ENCODE measurements around the gene WNK4. TPM values are rescaled to one million over a fixed set of nuclear protein-coding genes. Genes with fewer than 3 reads are reported as not detected.
"Not testable (repeated sequence)": the region's sequence is repeated elsewhere in the genome, so short reads cannot be mapped to it uniquely, and the experiment has no call there.

WNK4 gene
- under 0.01 TPM for total RNA-seq

DNA sequence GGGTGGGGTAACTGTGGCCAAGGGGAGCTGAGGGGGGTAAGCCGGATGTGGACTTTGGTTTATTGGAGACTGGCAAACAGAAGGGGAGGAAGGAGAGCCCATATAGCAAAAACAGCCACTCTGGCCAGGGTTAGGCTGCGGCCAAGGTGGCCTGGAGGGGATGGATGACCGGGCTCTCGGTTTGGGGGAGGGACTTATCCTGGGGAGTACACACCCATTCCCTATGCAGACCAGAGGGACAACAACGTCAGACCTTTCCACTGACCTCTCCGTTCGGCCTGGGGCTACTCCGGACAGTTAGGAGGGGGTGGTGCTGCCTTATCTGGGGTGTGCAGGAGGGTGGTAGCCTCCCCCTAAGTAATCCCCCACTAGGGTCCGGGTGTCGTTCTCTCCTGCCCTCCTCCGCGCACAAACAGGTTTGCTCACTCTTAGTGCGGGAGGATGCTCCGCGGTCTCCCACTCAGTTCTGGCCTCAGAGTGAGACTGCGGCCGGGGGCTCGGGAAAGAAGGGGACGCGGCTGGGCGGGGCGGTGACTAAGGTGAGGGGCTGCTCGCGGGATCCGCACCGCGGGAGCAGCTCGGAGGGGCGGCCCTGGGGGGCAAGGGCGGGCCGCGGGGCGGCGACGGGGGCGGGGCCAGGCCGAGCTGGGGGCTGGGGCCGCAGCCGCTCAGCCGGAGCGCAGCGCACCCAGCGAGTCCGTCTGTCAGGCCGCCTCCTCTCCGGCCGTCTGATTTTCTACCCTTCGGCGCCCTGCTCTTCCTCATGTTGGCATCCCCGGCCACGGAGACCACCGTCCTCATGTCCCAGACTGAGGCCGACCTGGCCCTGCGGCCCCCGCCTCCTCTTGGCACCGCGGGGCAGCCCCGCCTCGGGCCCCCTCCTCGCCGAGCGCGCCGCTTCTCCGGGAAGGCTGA is at the start of gene WNK4:
WNK4 (plus strand) TSS at position 675 of the 915 bp plus-strand sequence; CDS start at position 764, 89 bp downstream.
- DNase-seq (ENCODE audit: low read depth in 2 of 3, low spot score in 2 of 3) = no peak

DNA sequence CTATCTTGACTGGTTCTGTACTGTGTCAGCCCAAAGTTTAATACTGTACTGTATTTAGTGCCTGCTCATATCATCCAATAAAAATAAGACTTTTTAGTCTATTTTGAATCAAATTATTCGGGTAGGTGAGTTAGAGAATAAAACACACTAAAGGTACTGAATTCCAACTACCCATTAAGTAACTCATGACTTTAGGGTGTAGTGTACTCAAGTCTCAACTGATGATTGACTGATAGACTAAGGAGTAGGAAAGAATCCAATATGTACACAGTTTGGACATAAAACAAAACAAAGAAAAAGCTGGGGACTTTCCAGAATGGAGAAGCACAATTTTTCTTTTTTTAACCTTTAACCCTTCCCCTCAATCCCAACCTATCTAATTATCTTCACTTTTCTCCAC is 39.7 kb upstream of the WNK4 start:
- DNase-seq (ENCODE audit: low read depth in 2 of 3, low spot score in 2 of 3) = no peak

DNA sequence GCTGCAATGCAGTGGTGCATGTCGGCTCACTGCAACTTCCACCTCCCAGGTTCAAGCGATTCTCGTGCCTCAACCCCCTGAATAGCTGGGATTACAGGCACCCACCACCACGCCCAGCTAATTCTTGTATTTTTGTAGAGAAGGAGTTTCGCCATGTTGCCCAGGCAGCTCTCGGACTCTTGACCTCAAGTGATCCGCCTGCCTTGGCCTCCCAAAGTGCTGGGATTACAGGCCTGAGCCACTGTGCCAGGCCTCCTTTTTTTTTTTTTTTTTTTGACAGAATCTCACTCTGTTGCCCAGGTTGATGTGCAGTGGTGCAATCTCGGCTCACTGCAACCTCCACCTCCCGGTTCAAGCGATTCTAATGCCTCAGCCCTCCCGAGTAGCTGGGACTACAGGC is 37.5 kb upstream of the WNK4 start:
- not testable (repeated sequence) for DNase-seq (ENCODE audit: low read depth in 2 of 3, low spot score in 2 of 3)

DNA sequence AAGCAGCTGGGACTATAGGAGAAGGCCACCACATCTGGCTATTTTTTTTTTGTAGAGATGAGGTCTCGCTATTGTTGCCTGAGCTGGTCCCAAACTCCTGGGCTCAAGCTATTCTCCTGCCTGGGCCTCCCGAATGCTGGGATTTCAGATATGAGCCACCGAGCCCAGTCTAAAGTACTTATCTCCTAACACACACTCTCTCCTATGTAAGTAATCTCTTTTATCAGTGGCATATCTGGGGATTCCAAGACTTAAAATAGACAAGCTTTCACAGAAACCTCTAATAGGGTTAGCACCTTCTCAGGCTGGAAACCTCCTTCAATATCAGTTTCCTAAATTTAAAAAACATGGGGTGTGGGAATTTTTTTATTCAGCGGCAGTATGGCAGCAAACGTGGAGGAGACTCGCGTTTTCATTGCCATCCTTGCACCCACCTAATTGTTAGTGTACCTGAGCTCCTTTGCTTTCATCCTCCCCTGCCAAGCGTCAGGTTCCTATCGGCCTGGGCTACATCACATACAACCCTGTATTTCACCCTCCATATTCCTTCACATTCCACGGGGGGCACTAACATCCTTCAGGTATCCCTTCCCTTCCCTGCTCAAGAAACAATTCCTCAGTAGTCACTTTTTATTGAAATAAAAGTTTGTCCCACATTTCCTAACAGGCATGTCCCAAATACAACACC is 36.7 kb upstream of the WNK4 start:
- DNase-seq (ENCODE audit: low read depth in 2 of 3, low spot score in 2 of 3) = no peak

DNA sequence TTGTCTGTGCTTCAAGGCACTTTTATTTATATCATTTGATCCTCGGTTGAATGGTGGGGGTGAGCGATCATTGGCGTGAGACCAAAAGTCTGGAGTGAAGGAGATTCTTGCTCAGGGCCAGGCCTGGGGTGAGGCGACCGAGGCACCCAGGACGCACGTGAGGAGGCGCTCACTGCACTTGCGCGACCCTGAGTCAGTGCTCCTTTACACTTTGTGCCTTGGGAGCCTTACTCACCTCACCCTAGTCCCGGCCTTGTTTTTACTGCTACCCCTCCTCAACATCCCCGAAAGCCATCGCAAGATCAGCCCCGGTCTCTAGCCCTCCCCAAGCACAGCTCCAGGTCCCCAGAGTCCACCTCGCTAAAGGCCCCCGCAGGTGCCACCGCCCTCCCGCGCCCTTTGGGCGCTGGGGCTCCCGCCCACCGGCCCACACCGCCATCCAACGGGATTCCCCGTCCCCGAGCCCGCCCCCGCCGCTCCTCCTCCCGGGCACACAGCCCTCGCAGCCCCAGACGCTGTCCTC is 36.1 kb upstream of the WNK4 start:
- DNase-seq (ENCODE audit: low read depth in 2 of 3, low spot score in 2 of 3) = peak in 2 of 3 donors; percentile 24 to 39

DNA sequence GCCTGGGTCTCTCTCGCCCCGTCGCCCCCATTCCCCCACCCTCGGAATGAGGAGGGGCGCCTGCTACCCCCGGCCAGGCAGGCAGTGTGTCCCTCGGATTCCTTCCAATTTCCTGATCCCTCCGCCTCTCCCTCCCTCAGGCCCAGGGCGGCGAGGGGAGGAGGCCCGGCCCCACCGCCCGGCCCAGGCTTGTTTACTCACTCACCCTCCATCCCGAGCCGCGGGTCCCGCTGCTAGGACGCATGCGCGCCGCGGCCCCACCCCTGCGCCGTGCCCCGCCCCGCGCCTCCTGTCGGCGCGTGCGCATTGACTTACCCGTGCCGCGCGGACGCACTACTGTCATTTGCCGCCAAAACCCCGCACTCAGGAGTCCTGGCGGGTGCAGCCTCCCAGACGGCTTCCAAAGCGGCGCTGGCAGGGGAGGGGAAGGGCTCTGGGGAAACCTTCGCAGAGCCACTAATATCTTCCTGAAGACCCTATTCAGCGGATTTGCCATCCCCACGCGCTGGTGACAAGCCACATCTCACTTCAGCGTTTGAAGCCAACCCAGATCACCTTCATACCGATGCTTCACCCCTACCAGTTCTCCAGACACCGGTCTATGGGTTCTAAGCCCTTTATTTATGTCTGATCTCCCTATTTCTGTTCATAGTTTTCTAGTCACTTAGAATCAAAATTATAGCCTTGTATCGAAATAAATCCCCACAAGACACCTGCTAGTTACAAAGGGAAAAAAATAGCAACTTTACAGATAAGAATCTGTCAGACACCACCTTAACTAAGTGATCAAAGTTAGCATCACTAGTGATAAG is 35.4 kb upstream of the WNK4 start, which contains the start of gene EZH1:
EZH1 (minus strand) TSS at position 235 of the 812 bp plus-strand sequence. CDS start 16,099 bp downstream, outside the sequence.
- DNase-seq (ENCODE audit: low read depth in 2 of 3, low spot score in 2 of 3) = peak; percentile 83 to 93 (median 90)

DNA sequence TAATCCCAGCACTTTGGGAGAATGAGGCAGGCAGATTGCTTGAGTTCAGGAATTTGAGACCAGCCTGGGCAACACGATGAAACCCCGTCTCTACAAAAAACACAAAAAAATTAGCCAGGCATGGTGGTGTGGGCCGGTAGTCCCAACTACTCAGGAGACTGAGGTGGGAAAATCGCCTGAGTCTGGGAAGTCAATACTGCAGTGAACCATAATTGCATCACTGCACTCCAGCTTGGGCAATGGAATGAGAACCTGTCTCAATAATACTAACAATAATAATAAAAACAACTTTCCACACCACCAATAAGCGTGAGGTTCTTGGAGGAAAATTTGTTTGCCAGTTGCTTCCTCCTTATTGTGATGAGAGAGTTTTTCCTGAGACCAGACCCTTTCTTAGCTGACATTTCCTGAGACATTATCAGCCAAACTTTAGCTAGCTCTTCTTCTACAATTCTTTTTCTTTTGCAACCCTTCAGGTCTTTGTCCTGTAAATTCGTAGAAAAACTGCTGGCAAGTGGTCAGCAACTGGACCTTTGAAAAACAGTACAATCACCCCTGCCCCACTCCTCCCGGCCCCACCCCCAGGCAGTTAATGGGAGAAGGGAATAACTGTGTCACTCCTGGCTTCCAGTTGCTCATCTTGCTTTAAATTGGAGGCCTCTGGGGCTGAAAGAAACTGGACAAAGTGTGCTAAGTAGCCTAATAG is 32.1 kb upstream of the WNK4 start:
- no peak for DNase-seq (ENCODE audit: low read depth in 2 of 3, low spot score in 2 of 3)

DNA sequence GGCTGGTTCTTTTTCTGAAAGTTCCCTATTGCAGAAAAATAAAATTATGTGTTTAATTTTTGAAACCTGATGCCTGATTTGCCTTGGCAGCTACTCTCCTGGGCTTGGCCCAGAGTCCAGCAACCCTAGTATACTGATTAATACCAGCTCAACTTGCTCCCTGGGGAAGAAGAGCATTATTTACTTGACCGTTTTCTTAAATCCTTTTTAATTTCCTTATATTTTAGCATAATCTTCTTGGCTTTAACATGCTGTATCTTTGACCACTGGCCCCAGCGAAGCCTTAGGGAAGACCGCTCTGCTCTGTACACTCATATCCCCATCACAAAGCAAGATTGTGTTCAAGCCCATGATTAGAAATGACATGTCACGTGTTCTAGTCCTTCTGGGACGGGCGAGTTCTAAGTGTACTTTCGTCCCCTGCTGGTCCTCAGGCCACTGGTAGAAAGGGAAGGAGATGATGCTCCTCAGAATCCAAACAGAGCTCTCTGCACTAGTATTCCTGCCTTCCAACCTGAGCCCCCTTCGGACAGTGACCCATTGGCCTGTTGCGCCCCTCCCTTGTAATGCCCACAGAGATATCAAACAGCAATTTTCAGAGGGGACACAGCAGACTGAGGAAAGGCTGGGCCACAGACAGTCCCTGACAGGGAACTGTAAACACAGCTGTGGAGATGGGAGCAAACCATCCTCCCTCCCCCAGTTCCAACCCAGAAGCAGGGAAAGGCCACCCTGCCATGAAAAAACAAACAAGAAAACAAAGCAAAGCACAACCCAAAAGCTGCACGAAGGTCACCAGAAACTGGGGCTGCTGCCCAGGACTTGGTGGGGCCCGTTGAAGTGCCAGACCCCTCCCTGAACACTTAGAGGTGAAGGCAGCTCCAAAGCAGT is 31.3 kb upstream of the WNK4 start:
- no peak for DNase-seq (ENCODE audit: low read depth in 2 of 3, low spot score in 2 of 3)

DNA sequence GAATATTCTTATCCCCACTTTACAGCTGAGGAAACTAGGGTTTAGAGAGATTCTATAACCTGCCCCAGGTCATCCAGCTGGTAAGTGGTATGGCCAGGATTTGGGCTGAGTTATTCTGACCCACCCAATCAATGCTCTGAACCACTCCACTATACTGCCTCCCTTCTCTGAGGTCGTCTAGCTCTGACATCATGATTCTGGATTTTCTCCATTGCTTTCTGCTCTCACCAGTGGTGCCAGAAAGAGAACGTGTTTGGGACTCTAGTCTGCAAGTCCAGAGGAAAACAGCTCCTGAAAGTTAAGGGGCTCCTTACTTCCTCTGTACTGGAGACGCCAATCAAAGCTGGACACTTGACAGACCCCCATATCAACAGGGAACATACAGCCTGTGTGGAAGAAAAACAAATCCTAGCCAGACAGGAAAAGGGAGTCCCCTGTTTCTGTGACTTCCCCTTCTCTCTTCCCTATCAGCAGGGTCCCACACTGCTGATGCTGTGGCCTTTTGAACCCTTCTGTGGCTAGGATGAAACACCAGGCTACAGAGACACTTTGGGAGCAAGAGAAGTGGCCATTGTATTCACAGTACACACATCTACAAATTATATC is 29.6 kb upstream of the WNK4 start:
- peak in 1 of 3 donors; percentile 35 for DNase-seq (ENCODE audit: low read depth in 2 of 3, low spot score in 2 of 3)

DNA sequence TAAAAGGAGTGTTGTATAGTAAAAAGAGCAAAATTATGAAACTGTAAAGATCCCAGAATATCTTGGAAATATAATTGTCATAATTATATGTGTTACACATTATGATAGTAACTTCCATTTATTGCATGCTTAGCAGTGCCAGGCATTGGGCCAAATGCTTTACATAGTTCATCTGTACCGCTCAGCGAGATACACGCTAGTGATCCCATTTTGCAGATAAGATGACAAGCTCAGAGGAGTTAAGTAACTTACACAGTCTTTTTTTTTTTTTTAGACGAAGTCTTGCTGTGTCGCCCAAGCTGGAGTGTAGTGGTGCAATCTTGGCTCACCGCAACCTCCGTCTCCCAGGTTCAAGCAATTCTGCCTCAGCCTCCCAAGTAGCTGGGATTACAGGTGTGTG is 28.8 kb upstream of the WNK4 start:
- no peak for DNase-seq (ENCODE audit: low read depth in 2 of 3, low spot score in 2 of 3)

DNA sequence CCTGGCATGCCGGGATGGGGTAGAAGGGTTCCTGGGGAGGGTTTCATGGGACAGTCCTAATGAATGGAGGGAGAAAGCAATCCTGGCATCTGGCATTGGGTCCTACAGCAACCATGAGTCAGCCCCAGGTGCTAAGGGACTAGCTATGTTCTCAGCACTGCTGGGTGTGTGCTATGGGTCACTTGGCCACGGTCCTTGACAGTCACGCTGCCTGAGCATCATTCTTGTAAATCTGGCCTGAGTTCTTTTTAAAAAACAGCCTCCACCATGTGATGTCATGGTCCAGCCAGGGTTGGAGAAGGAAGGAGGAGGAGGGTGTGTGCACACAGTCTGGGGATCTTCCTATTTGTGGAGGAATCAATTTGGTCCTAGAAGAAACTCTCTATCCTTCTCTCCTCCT is 25.6 kb upstream of the WNK4 start:
- DNase-seq (ENCODE audit: low read depth in 2 of 3, low spot score in 2 of 3) = no peak

DNA sequence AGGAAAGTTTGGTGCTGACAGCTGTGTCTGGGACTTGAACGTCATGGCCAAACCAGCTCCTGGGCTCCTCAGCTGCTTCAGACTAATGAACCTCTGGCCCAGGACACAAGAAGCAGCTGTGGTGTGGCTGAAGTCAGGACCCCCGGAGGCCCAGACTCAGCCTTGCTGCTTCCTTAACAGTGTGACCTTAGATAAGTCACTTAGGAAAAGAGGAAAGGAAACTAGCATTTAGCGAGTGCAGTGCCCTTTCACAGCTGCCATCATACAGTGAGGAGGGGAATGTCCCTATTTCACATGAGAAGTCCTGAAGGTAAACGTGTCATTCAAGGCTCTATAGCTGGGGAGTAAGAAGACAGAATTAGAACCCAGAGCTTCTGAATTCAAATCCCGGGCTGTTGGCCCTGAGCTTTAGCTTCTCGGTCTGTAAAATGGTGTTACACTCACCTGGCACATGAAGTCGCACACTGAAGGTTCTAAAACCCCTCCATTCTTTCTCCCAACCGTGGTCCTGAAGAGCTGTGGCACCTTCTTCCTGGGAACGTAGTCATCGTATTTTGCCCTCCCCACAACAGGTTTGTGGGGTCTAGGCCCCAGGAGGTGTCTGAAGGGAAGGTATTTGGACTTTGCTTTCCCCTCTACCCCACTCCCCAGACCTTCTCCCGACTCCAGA is 20.3 kb upstream of the WNK4 start:
- DNase-seq (ENCODE audit: low read depth in 2 of 3, low spot score in 2 of 3) = no peak

DNA sequence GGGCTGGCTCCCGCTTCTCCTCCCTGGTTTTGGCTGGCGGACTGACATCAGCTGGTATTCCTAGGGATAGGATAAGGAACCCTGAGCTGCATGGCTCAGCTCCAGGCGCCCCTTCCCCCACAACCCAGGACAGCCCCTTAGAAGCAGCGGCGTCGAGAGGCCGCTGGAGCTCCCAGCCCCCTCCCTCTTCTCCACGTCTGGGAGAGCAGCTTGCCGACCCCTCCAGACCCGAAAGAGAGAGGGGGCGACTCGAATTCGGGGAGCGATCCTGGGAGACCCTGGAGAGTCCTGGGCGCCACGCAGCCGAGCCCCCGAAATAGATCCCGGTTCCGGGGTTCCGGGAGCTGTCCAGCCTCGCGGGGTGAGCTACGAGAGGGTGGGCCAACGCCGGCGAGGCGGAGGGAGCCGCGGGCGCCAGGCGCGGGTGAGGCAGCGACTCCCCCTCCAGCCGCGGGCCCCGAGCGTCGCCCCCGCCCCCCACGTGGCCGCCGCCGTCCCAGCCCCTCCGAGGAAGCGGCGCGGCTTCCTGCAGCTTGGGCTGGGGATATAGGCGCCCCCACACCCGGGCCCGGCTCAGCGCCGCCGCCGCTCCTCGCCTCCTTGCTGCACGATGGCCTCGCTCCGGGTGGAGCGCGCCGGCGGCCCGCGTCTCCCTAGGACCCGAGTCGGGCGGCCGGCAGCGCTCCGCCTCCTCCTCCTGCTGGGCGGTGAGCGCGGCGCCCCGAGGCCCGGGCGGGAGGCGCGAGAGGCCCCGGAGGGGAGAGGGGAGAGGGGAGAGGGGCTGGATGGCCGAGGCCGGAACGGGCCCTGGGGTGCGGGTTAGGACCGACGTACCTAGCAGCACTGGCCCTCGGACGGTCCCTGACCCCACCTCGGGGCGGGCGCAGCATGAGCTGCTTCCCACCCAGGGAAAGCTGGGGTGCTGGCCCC is 19.5 kb upstream of the WNK4 start, which contains the start of gene RAMP2:
RAMP2 (plus strand) TSS at position 576 of the 930 bp plus-strand sequence; CDS start at position 611, 35 bp downstream.
- DNase-seq (ENCODE audit: low read depth in 2 of 3, low spot score in 2 of 3) = peak in 1 of 3 donors; percentile 28

DNA sequence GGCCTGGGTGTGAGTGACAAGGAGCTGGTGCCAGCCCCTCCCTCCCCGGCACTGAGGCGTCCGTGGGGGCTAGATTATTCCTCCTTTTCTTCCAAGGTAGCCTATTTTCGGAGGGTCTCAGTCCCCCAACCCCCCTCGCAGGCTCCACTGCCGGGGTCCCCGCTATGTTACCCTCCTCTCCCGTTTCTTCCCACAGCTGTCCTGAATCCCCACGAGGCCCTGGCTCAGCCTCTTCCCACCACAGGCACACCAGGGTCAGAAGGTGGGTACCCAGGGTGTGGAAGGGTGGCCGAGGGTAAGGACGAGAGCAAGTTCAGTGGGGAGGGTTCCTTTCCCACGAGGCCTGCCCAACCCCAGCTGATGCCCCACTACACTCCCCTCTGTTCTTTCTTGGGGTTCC is 18.8 kb upstream of the WNK4 start:
- no peak for DNase-seq (ENCODE audit: low read depth in 2 of 3, low spot score in 2 of 3)

DNA sequence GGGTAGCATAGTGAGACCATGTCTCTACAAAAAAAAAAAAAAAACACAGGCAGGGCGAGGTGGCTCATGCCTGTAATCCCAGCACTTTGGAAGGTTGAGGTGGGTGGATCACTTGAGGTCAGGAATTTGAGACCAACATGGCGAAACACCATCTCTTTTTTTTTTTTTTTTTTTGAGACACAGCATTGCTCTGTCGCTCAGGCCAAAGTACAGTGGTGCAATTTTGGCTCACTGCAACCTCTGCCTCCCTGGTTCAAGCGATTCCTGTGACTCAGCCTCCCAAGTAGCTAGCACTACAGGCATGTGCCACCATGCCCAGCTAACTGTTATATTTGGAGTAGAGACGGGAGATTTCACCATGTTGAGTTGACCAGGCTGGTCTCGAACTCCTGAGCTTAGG is 14.3 kb upstream of the WNK4 start:
- no peak for DNase-seq (ENCODE audit: low read depth in 2 of 3, low spot score in 2 of 3)

DNA sequence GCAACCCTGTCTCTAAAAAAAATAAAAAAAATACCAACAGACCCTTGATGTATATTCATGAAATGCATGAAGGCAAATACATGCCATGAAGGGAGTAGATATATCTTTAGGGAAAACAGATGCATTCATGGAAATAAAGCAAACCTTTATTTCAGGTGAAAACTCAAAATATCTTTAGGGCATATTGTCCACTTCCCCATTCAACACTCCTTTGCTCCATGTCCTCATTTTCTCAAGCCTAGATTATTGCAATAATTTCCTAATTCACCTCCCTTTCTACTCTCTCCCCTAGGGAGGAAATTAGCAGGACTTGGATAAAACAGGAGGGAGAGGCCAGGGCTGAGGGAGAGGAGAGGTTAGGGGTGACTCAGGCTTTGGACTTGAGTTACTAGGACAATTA is 12.9 kb upstream of the WNK4 start:
- DNase-seq (ENCODE audit: low read depth in 2 of 3, low spot score in 2 of 3) = no peak

DNA sequence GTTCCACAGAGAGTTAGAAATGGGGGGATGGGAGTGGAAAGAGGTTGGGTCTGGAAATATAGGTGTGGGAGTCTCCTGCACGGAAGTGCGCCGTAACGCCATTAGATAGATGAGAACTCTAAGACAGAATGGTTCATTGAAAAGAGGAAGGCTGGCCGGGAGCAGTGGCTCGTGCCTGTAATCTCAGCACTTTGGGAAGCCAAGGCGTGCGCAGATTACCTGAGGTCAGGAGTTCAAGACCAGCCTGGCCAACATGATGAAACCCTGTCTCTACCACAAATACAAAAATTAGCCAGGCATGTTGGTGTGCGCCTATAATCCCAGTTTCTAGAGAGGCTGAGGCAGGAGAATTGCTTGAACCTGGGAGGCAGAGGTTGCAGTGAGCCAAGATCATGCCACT is 12.4 kb upstream of the WNK4 start:
- DNase-seq (ENCODE audit: low read depth in 2 of 3, low spot score in 2 of 3) = not testable (repeated sequence)

Measured in hematopoietic multipotent progenitor cell (in vitro differentiated cells).